Type B pancreatic cell (in vitro differentiated cells): ENCODE measurements around the gene TERT. TPM values are rescaled to one million over a fixed set of nuclear protein-coding genes. Genes with fewer than 3 reads are reported as not detected.

Experiments
- DNase-seq: peaks from one replicate; pipeline ENCODE4 v3.0.0; 2021; ENCODE audit warnings: mixed read lengths; ENCODE audit not compliant: unreplicated experiment; ENCODE audit errors: extremely low spot score
- H3K27ac Mint-ChIP-seq: 2 replicates; pipeline ENCODE4 v1.8.0; 2021; ENCODE audit warnings: mild to moderate bottlenecking, mixed read lengths
- H3K27me3 Mint-ChIP-seq: 2 replicates; pipeline ENCODE4 v1.8.0; 2021; ENCODE audit warnings: mixed read lengths
- H3K36me3 Mint-ChIP-seq: 2 replicates; pipeline ENCODE4 v1.8.0; 2021; ENCODE audit warnings: mixed read lengths
- H3K4me1 Mint-ChIP-seq: one replicate; pipeline ENCODE4 v1.8.0; 2021; ENCODE audit warnings: mixed read lengths; ENCODE audit not compliant: unreplicated experiment
- H3K4me3 Mint-ChIP-seq: 2 replicates; pipeline ENCODE4 v1.8.0; 2021; ENCODE audit warnings: mild to moderate bottlenecking, mixed read lengths
- H3K9me3 Mint-ChIP-seq: 2 replicates; pipeline ENCODE4 v1.8.0; 2021; ENCODE audit warnings: mixed read lengths
- total RNA-seq: library from RNA; stranded (reverse); gene quantifications from 2 replicates; pipeline ENCODE4 v1.2.1, GENCODE V29; 2021; ENCODE audit warnings: low replicate concordance
- TF ChIP-seq, protein P1 (sequence below): fragments of 200-600 bp; sonication (generic); conservative IDR thresholded peaks from 2 replicates; pipeline ENCODE4 v1.5.0; 2021; ENCODE audit warnings: antibody characterized with exemption, mild to moderate bottlenecking

The TERT gene
- total RNA-seq, 1 donor from 2014 or later: 2.4 TPM

DNA sequence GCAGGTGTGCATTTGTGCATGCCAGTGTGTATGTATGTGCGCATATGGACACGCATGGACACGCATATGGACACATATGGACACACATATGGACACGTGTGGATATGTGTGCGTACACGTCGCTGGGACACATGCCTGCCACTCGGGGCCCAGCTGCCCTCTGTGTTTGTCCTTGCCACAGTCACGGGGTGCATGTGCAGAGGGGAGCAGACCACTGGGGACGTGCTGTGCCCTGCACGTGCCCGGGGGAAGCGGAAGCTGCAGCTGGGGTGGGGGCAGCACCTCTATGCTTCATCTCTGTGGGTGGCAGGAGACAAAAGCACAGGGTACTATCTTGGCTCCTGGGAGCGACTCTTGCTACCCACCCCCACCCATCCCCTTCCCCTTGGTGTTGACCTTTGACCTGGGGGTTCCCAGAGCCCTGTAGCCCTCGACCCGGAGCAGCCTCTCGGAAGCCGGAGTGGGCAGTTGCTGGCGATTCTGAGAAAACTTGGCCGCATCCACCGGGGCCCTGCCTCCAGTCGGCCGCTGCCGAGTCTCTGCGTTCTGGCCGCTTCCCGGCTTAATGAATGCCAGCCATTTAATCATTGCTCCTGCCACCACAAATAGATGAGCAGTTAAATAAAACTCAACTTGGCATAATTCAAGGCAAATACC is 72.1 kb downstream of the TERT start:
- H3K27ac Mint-ChIP-seq: no peak overlapping the region
- no peak overlapping the region for H3K4me3 Mint-ChIP-seq
- TF ChIP-seq, protein P1, sequence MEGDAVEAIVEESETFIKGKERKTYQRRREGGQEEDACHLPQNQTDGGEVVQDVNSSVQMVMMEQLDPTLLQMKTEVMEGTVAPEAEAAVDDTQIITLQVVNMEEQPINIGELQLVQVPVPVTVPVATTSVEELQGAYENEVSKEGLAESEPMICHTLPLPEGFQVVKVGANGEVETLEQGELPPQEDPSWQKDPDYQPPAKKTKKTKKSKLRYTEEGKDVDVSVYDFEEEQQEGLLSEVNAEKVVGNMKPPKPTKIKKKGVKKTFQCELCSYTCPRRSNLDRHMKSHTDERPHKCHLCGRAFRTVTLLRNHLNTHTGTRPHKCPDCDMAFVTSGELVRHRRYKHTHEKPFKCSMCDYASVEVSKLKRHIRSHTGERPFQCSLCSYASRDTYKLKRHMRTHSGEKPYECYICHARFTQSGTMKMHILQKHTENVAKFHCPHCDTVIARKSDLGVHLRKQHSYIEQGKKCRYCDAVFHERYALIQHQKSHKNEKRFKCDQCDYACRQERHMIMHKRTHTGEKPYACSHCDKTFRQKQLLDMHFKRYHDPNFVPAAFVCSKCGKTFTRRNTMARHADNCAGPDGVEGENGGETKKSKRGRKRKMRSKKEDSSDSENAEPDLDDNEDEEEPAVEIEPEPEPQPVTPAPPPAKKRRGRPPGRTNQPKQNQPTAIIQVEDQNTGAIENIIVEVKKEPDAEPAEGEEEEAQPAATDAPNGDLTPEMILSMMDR: no peak
- H3K27me3 Mint-ChIP-seq: peaks cover 10% of the 10 kb centered on the region
- H3K36me3 Mint-ChIP-seq: no peaks in the 10 kb centered on the region
- DNase-seq: no peak
- H3K4me1 Mint-ChIP-seq: peaks cover 7% of the 10 kb centered on the region
- H3K9me3 Mint-ChIP-seq: no peaks in the 10 kb centered on the region

DNA sequence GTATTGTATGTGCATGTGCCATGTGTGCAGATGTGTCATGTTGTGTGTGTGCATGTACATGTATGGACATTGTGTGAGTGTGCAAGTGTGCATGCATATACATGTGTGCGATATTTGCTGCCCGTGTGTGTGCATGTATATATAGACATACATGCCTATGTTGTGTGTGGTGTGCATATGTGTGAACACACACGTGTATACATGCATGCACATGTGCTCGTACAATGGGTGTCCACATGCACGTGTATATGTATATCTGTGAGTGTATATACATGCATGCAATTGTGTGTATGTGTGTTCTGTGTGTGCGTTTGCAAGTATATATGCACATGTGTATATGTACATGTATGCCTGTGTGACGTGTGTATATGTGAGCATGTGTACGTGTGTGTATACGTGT is 72.7 kb downstream of the TERT start:
- no peak overlapping the region for H3K4me3 Mint-ChIP-seq
- H3K27me3 Mint-ChIP-seq: peaks cover 5% of the 10 kb centered on the region
- no peak for DNase-seq
- H3K36me3 Mint-ChIP-seq: no peaks in the 10 kb centered on the region
- peaks cover under 1% of the 10 kb centered on the region for H3K4me1 Mint-ChIP-seq
- H3K27ac Mint-ChIP-seq: no peak overlapping the region
- TF ChIP-seq, protein P1: no peak
- H3K9me3 Mint-ChIP-seq: no peaks in the 10 kb centered on the region

DNA sequence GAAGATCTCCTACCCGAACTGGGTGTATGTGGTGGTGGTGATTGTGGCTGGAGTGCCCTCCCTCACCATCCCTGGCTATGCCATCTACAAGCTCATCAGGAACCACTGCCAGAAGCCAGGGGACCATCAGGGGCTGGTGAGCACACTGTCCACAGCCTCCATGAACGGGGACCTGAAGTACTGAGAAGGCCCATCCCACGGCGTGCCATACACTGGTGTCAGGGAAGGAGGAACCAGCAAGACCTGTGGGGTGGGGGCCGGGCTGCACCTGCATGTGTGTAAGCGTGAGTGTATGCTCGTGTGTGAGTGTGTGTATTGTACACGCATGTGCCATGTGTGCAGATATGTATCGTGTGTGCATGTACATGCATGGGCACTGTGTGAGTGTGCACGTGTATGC is 73.1 kb downstream of the TERT start:
- H3K4me3 Mint-ChIP-seq: no peak overlapping the region
- DNase-seq: no peak
- no peaks in the 10 kb centered on the region for H3K36me3 Mint-ChIP-seq
- TF ChIP-seq, protein P1: no peak
- H3K9me3 Mint-ChIP-seq: no peaks in the 10 kb centered on the region
- H3K4me1 Mint-ChIP-seq: no peaks in the 10 kb centered on the region
- no peak overlapping the region for H3K27ac Mint-ChIP-seq
- H3K27me3 Mint-ChIP-seq: peaks cover 3% of the 10 kb centered on the region

DNA sequence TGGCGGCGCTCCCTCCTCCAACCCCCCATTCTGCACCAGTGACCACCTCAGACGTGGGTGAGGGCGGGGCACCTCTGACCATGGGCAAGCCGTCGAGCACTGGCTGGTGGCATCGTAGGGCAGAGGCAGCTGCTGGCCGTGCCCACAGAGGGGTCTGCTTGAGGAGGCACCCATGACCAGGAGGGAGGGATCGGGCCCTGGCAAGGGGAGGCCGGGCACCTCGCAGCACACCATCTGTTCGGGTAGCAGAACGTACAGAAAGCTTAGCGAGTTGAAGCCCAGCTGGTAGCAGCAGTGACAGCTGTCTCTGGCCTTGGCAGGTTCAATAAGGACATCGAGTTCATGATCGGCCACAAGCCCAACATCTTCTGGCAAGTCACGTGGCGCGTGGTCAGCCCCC is 74.0 kb downstream of the TERT start:
- no peaks in the 10 kb centered on the region for H3K36me3 Mint-ChIP-seq
- no peak for DNase-seq
- no peak overlapping the region for H3K27ac Mint-ChIP-seq
- H3K27me3 Mint-ChIP-seq: peaks cover under 1% of the 10 kb centered on the region
- no peaks in the 10 kb centered on the region for H3K9me3 Mint-ChIP-seq
- H3K4me1 Mint-ChIP-seq: no peaks in the 10 kb centered on the region
- H3K4me3 Mint-ChIP-seq: no peak overlapping the region
- TF ChIP-seq, protein P1: no peak

DNA sequence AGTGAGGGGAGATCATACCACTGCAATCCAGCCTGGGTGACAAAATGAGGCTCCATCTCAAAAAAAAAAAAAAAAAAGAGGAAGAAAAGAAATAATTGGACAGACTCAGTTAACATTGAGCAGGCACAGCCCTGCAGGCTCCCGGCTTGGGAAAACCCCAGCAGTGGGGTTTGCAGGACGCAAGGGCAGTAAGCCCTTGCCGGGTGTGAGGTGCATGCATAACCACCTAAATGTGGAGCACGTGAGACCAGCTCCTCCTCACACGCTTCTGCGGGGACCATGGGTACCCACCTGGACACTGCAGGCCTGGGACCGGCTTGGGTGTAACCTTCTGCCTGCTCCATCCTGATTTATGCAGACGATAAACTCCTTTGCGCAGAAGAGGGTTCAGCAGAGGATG is 74.5 kb downstream of the TERT start:
- Mint-ChIP-seq H3K36me3 (no peaks in the 10 kb centered on the region), H3K4me1 (no peaks in the 10 kb centered on the region), H3K27ac (no peak overlapping the region), H3K4me3 (no peak overlapping the region), H3K9me3 (no peaks in the 10 kb centered on the region), H3K27me3 (no peaks in the 10 kb centered on the region)
- TF ChIP-seq, protein P1: no peak
- DNase-seq: no peak

DNA sequence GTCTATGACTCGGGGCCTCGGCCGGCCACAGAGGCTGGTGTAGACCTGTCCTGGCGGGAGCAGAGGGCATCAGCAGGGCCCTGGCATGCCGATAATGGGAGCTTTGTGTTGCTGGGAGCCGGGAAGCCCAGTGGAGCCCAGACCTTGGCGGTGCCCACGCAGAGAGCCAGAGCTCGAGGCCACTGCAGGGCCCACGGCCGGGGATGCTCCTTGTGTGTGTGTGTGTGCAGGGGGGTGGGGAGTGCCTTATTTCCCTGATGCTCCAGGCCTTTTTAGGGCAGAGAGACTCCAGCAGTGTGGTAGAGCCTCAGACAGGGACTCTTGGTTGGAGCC is 75.1 kb downstream of the TERT start:
- Mint-ChIP-seq H3K27me3 (no peaks in the 10 kb centered on the region), H3K9me3 (no peaks in the 10 kb centered on the region), H3K27ac (no peak overlapping the region), H3K4me3 (no peak overlapping the region), H3K4me1 (no peaks in the 10 kb centered on the region), H3K36me3 (no peaks in the 10 kb centered on the region)
- TF ChIP-seq, protein P1: no peak
- no peak for DNase-seq
